Left colon (tissue), 2 donors: ENCODE results near the gene MUC3A. TPM values are rescaled to one million over a fixed set of nuclear protein-coding genes. Genes with fewer than 3 reads are reported as not detected.
"Not testable (repeated sequence)": the region's sequence is repeated elsewhere in the genome, so short reads cannot be mapped to it uniquely, and the experiment has no call there.

ENCODE experiments used
- ATAC-seq: fragments of 200-7000 bp; cut with Tn5 transposase; one replicate; pipeline ENCODE4 v1.9.1; 2020; ENCODE audit warnings: mild to moderate bottlenecking, moderate library complexity
- DNase-seq, 2 donors: peaks; one replicate each; pipeline ENCODE4 v3.0.0-alpha.2; 2020
- intact Hi-C, 2 donors: fragments of 100-400 bp; cut with DNase I in 1 of 2; cut with micrococcal nuclease in 1 of 2; formaldehyde crosslinking; loops; one replicate each; pipeline versions ENCODE4 v1.11.2 to v1.14.0; 2022; cut with DNase I, micrococcal nuclease
- total RNA-seq, 2 donors: library from RNA; stranded (reverse); fragmentation: NEBNext Ultra II Directional; extraction: Animal tissue kit (Norgen Biotek cat#: 25700); gene quantifications; one replicate each; pipeline ENCODE4 v1.2.1, GENCODE V29; 2021
- donor health status: DM: no; HTN: no; CAD: no.
- donor health status: DM: yes; HTN: yes; CAD: no.

Gene MUC3A
- total RNA-seq, 2 donors from 2014 or later = 144 to 185 TPM

DNA sequence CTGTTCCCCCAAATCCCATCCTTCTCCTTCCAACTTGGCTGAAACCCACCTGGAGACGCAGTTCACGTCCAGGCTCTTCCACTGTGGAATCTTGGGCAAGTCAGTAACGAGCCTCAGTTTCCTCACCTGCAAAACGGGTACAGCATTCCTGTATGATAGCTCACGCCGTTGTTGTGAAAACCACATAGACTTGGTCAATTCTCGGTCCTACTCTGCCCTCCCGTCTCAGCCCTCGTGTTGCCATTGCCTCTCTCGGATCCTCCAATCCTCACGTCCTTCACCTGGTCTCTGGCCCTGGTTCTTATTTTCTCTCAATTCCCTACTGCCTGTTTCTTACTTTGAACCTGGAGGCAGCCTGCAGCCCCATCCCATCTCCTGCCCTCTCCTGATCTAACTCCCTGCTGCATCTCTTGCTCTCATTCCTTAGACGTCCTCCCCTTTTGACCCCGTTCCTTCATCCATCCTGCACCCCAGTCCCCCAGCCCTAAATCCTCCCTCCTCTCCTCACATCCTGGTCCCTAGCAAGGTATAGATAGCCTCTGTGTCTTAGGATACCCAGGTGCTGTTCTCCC, 18.0 kb downstream of the MUC3A start:
- no peak for ATAC-seq

DNA sequence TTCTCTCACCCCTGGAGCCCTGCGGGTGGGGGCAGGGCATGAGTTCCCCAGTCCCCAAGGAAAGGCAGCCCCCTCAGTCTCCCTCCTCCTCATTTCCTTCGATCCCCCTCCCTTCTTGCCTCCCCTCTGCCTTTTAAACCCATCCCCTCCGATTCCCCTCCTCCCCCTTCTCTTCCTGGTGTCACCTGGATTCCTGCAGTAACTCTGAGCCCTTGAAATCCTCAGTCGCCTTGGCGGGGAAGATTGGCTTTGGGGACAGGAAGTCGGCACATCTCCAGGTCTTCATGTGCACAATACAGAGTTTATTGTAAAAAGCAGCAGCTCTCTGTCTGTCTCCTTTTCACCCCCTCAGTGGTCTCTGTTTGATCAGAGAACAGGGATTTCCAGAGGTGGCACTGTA, 18.7 kb downstream of the MUC3A start:
- DNase-seq (peak in 1 of 2 donors; percentile 40), ATAC-seq (no peak)
- intact Hi-C loops = no loop called here

More for the DNA sequence above, 18.0 kb downstream of the MUC3A start:
- intact Hi-C loops = no loop called here
- peak in 1 of 2 donors; percentile 61 for DNase-seq

DNA sequence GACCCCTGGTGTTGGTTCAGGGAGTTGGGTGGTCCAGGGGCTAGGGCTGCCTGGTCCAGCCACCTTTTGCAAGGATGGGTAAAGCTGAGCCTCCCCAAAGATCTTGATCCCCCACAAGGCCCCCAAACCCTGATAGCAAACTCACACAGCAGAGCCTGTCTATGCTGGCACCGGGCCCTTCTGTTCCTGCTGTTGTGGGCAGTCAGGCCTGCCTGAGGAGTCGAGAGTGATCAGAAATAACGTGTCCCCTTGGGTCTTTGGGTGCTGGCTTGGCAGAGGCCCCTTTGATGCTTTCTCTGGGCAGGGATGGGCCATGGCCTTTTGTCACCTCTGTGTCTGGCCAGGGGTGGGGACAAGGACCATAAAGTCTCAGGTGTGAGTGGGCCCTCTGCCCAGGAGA, 19.3 kb downstream of the MUC3A start:
- ATAC-seq (peak; percentile 25), DNase-seq (peak in 1 of 2 donors; percentile 51)
- intact Hi-C loops = no loop called here

DNA sequence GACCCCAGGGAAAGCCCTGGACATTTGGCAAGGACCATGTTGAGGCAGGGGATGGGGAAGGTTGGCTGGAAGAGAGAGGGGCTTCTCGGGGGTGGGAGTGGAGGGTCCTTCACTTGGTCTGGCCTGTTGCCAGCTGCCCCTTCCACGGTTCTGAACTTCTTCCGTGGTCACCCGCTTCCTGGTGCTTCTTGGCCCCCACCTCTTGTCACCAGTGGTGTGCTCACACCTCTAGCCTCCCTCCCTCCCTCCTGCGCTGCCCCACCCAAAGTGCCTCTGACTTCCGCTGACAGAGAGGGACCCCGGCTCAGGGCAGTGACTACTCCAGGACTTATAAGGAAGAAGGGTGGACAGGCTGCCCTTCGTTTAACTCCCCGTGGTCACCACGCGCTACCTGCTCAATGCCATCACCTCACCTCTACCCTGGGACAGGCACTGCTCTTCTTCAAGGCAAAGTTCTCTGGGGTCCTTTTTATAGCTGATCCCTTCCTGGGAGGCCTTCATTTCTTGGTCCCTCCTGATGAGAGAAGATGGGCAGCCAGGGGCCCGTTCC, 19.8 kb downstream of the MUC3A start, which contains the start of gene MUC12:
Gene MUC12 (plus strand): TSS at position 500 of the 550 bp plus-strand sequence. CDS start 58 bp downstream, outside the sequence.
- peak; percentile 22 for ATAC-seq
- intact Hi-C loops = no loop called here
- DNase-seq = peak; percentile 58 to 69

DNA sequence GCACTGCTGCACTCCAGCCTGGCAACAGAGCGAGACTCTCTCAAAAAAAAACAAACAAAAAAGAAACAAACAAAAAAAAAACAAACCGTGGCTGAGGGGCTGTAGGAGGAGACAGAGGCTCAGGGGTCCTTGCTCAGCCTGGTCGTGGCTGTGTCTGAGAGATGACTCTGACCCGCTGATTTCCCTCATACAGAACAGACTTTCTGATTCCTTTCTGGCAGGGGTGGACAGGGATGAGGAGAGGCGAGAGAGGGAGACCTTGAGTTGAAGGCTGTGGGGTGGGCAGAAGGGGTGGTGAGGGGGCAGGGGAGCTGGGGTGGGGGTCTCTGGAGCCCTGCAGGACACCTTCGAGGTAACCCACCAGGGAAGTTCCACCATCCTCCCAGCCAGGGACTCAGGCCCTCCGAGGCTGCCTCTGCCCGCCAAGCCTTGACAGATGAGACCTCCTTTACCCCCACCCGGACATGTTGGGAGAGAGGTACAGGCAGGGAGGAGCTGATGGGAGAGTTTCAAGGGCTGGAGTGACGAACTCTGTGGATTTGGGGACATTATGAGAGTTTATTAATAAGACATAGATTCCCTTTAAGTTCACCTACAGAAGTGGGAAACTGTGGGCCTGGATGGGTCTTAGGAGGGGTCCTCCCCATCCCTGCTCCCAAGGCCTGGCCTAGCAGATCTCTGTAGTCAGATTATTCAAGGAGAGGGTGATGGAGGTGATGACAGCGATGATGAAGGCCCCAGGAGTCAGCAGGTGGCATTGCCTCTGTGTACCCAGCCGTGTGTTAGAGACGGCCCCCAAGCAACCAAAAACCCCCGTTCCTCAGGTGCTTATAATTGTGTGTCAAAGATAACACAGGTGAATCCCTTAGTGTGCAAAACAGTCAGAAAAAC, 22.0 kb downstream of the MUC3A start:
- ATAC-seq (no peak), DNase-seq (no peak)
- intact Hi-C loops = no loop called here

DNA sequence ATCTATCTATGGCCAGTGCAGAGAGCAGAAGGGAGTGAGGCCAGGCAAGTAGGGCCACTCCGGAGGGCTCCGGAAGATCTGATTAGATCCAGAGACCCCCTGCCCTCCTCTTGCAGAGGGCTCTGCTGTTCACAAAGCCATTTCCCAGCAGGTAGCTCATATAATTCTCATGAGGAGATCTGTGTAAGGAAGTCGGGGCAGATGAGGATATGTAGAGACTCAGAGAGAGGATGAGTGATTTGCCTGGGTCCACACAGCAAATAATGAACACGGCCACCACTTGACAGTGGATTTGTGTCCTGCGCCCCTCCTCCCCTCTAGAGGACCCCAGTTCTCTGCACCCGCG, 22.6 kb downstream of the MUC3A start:
- intact Hi-C loops = no loop called here
- ATAC-seq = no peak

DNA sequence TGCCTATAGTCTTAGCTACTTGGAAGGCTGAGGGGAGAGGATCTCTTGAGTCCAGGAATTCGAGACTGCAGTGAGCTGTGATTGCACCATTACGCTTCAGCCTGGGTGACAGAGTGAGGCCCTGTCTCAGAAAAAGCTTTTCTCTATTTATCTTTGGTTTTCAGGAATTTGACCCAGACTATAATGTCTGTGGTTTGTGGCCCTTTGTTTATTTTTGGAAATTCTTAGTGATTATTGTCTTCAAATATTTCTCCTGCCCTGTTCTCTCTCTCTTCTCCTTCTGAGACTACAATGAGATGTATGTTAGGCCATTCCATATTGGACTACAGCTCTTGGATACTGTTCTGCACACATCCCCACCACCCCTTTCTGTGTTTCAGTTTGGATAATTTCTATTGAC, 24.7 kb downstream of the MUC3A start:
- ATAC-seq (no peak), DNase-seq (no peak)
- intact Hi-C loops = no loop called here

More for the DNA sequence above, 22.6 kb downstream of the MUC3A start:
- no peak for DNase-seq

DNA sequence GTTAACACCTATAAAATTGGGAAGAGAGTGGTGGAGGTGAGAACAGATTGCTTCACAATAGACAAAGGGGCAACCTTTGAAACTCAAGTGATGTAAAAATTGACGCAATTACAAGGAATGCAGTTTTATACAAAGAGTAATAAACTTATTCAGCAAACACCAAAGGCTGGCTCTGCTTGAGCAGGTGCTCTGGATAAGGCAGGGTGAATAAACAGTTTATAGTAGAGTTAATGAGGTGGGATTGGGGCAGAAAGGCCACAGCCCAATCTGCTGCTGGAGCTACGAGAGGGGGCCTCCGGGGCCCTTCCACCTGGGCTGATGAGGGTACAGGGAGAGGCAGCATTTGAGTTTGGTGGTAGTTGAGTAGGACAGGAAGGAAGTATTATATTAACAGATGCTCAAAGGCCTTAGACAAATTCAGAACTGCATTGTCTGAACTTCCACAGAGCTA, 26.1 kb downstream of the MUC3A start:
- intact Hi-C loops = no loop called here
- DNase-seq = peak; percentile 65 to 78
- ATAC-seq = peak; percentile 81

DNA sequence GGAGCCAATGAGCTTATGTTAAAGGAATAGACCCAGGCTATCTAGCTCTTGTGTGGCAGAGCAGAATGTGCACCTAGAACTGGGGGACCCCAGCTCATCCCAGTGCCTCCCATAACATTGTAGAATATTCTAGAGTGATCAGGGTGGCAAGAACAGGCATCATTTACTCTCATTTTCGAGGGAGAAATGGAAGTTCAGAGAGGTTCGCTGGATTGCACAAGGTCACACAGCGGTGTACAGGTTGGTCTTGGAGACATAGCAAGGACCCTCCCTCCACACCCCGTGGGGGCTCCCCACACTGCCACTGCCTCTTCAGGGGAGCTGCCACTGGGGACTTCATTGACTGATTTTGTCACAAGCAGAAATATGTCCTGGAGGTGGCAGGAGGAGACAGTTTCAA, 29.0 kb downstream of the MUC3A start:
- DNase-seq (no peak), ATAC-seq (no peak)
- intact Hi-C loops = no loop called here

DNA sequence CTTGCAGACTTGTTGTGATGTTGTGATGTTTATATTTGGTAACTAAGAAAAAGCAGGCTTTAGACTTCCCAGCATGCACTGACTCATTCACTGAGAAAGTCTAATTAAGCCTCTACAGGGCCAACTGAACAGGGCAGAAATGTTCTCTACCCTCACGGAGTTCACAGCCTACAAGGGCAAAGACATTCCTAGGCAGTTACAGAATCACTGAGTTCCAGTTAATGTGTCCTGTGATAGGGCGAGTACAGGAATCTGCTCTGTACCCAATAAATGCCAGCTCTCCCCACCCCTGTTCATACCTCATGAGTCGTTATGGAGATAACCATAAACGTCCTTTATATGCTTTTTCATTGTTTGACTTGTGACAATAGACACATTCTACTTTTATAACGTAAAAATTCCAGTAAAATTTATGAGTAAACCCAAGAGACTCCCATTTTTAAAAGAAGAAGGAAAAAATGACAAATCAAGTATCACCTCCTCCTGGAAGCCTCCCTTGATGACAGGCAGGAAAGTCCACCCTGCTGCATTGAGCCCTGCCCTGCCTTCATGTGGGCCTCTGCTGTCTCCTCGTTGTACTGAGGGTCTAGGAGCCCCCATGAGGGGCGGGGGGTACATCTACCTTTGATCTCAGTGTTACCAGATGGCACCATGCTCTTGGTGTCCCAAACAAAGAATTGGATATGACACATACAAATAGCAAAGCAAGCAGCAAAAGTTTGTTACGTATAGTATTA, 34.3 kb downstream of the MUC3A start:
- DNase-seq (peak in 1 of 2 donors; percentile 73), ATAC-seq (peak; percentile 86)
- intact Hi-C loops = no loop called here

DNA sequence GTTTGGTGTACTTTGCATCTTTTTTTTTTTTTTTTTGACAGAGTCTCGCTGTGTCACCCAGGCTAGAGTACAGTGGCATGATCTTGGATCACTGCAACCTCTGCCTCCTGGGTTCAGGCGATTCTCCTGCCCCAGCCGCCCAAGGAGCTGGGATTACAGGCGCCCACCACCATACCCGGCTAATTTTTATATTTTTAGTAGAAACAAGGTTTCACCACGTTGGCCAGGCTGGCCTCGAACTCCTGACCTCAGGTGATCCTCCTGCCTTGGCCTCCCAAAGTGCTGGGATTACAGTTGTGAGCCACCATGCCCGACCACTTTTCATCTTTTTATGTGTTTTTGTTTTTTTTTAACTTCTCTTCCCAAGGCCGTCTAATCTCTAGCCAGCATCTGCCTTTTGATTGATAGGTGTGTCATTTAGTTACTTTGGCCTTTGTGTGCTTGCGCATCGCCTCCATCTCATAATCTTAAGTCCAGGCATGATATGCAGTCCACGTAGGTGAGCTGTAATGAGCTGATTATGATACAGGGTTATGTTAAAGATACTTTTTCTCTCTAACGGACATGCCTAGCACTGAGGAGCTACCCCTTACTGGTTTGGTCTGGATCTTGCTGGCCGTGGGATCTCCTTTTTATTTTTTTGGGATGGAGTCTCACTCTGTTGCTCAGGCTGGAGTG, 35.0 kb downstream of the MUC3A start:
- intact Hi-C loops = not testable (repeated sequence)
- peak; percentile 62 for ATAC-seq
- DNase-seq = peak in 1 of 2 donors; percentile 39

DNA sequence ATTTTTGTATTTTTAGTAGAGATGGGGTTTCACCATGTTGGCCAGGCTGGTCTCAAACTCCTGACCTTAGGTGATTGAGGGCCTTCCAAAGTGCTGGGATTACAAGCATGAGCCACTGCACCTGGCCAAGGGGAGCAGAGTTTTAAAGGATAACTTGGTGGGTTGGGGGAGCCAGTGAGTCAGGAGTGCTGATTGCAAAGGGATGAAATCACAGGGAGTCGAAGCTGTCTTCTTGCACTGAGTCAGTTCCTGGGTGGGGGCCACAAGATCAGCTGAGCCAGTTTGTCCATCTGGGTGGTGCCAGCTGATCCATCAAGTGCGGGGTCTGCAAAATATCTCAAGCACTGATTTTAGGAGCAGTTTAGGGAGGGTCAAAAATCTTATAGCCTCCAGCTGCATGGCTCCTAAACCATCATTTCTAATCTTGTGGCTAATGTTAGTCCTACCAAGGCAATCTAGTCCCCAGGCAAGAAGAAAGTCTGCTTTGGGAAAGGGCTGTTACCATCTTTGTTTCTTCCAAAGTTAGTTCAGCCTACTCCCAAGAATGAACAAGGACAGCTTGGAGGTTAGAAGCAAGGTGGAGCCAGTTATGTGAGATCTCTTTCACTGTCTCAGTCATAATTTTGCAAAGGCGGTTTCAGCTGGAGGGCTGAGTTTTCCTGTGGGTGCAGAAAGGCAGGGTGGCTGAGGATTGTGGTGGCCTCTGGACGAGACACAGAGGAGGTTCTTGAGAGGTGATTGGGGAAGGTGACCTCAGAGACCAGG, 35.9 kb downstream of the MUC3A start:
- intact Hi-C loops, ATAC-seq: not testable (repeated sequence)
- DNase-seq = peak in 1 of 2 donors; percentile 20

DNA sequence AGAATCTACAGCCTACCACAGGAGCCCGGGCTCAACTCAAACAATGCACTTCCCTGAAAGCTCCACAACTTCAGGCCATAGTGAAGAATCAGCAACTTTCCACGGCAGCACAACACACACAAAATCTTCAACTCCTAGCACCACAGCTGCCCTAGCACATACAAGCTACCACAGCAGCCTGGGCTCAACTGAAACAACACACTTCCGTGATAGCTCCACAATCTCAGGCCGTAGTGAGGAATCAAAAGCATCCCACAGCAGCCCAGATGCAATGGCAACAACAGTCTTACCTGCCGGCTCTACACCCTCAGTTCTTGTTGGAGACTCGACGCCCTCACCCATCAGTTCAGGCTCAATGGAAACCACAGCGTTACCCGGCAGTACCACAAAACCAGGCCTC, 42.3 kb downstream of the MUC3A start:
- intact Hi-C loops = no loop called here
- ATAC-seq = no peak

DNA sequence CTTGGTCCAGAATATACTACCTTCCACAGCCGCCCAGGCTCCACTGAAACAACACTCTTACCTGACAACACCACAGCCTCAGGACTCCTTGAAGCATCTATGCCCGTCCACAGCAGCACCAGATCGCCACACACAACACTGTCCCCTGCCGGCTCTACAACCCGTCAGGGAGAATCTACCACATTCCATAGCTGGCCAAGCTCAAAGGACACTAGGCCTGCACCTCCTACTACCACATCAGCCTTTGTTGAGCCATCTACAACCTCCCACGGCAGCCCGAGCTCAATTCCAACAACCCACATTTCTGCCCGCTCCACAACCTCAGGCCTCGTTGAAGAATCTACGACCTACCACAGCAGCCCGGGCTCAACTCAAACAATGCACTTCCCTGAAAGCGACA, 42.9 kb downstream of the MUC3A start:
- ATAC-seq, DNase-seq, intact Hi-C loops: not testable (repeated sequence)

More for the DNA sequence above, 42.3 kb downstream of the MUC3A start:
- no peak for DNase-seq

DNA sequence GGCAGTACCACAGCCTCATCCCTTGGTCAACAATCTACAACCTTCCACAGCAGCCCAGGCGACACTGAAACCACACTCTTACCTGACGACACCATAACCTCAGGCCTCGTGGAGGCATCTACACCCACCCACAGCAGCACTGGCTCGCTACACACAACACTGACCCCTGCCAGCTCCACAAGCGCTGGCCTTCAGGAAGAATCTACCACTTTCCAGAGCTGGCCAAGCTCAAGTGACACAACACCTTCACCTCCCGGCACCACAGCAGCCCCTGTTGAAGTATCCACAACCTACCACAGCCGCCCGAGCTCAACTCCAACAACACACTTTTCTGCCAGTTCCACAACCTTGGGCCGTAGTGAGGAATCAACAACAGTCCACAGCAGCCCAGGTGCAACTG, 45.3 kb downstream of the MUC3A start:
- DNase-seq, intact Hi-C loops: not testable (repeated sequence)
- ATAC-seq = peak; percentile 33

DNA sequence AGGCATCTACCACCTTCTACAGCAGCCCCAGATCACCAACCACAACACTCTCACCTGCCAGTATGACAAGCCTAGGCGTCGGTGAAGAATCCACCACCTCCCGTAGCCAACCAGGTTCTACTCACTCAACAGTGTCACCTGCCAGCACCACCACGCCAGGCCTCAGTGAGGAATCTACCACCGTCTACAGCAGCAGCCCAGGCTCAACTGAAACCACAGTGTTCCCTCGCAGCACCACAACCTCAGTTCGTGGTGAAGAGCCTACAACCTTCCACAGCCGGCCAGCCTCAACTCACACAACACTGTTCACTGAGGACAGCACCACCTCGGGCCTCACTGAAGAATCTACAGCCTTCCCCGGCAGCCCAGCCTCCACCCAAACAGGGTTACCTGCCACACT, 49.2 kb downstream of the MUC3A start:
- ATAC-seq = peak; percentile 31
- DNase-seq, intact Hi-C loops: not testable (repeated sequence)

DNA sequence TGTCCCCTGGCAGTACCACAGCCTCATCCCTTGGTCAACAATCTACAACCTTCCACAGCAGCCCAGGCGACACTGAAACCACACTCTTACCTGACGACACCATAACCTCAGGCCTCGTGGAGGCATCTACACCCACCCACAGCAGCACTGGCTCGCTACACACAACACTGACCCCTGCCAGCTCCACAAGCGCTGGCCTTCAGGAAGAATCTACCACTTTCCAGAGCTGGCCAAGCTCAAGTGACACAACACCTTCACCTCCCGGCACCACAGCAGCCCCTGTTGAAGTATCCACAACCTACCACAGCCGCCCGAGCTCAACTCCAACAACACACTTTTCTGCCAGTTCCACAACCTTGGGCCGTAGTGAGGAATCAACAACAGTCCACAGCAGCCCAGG, 50.0 kb downstream of the MUC3A start:
- DNase-seq, intact Hi-C loops: not testable (repeated sequence)
- ATAC-seq = peak; percentile 42

DNA sequence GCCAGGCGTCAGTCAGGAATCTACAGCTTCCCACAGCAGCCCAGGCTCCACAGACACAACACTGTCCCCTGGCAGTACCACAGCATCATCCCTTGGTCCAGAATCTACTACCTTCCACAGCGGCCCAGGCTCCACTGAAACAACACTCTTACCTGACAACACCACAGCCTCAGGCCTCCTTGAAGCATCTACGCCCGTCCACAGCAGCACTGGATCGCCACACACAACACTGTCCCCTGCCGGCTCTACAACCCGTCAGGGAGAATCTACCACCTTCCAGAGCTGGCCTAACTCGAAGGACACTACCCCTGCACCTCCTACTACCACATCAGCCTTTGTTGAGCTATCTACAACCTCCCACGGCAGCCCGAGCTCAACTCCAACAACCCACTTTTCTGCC, 50.7 kb downstream of the MUC3A start:
- intact Hi-C loops, DNase-seq: not testable (repeated sequence)
- ATAC-seq = peak; percentile 16
